H1 (cell line): ENCODE measurements around the gene TRIM32. TPM values are rescaled to one million over a fixed set of nuclear protein-coding genes. Genes with fewer than 3 reads are reported as not detected.

Experiments
- CTCF ChIA-PET: fragments of 300-600 bp; sonication (Branson Sonifier 250); formaldehyde crosslinking; loops from one replicate; lab custom pipeline; 2021; ENCODE audit not compliant: partially characterized antibody; lab: Charles Lee
- POLR2A ChIA-PET: fragments of 300-600 bp; sonication (Branson Sonifier 250); formaldehyde crosslinking; loops from one replicate; lab custom pipeline; 2021; ENCODE audit warnings: inconsistent platforms; ENCODE audit not compliant: partially characterized antibody; lab: Charles Lee
- DNase-seq, 2 experiments: peaks; one replicate each; pipeline versions ENCODE4 v3.0.0 to v3.0.0-alpha.2; 2010 to 2022; ENCODE audit warnings: low spot score in 2 of 2, low read depth in 1 of 2, mixed read lengths in 1 of 2
- FAIRE-seq: peaks from 2 replicates; lab custom pipeline; 2011; peaks lifted over from hg19 to GRCh38; lab: Jason Lieb, UNC
- H2AFZ ChIP-seq: 2 replicates; pipeline ENCODE4 v1.8.1; 2012; ENCODE audit warnings: low read length, inconsistent platforms
- H2AK5ac ChIP-seq: 2 replicates; pipeline ENCODE4 v1.6.1; 2013; ENCODE audit warnings: low read depth, low read length
- H2BK120ac ChIP-seq: replicated peaks from 2 replicates; pipeline ENCODE3; 2013; ENCODE audit warnings: low read depth, low read length, inconsistent platforms
- H2BK12ac ChIP-seq: 2 replicates; pipeline ENCODE4 v1.6.1; 2013; ENCODE audit warnings: low read depth, low read length
- H2BK15ac ChIP-seq: 2 replicates; pipeline ENCODE4 v1.6.1; 2013; ENCODE audit warnings: low read length
- H2BK20ac ChIP-seq: 2 replicates; pipeline ENCODE4 v1.6.1; 2013; ENCODE audit warnings: low read length
- H2BK5ac ChIP-seq: 2 replicates; pipeline ENCODE4 v1.6.1; 2013; ENCODE audit warnings: low read depth, low read length
- H3K14ac ChIP-seq: 2 replicates; pipeline ENCODE4 v1.6.1; 2013; ENCODE audit warnings: inconsistent platforms; ENCODE audit not compliant: insufficient read length
- H3K18ac ChIP-seq: 2 replicates; pipeline ENCODE4 v1.6.1; 2013; ENCODE audit warnings: low read length; ENCODE audit errors: extremely low read depth
- H3K23ac ChIP-seq: 2 replicates; pipeline ENCODE4 v1.6.1; 2013; ENCODE audit warnings: inconsistent platforms; ENCODE audit not compliant: insufficient read length
- H3K23me2 ChIP-seq: 2 replicates; pipeline ENCODE4 v1.6.1; 2013; ENCODE audit warnings: low read depth, low read length
- H3K27ac ChIP-seq: 2 replicates; pipeline ENCODE4 v1.6.1; 2011; ENCODE audit warnings: low read depth, low read length, inconsistent platforms
- H3K27me3 ChIP-seq, 4 experiments: replicated peaks in 1 of 4; 1 replicate in 1 of 4; 2 replicates in 3 of 4; pipeline versions ENCODE4 v1.6.1 to v1.8.1; 2011 to 2013; ENCODE audit warnings: low read length in 3 of 4, mild to moderate bottlenecking in 3 of 4, inconsistent platforms in 2 of 4, mixed read lengths in 2 of 4, moderate library complexity in 1 of 4; ENCODE audit not compliant: control insufficient read depth in 3 of 4, insufficient read depth in 3 of 4; ENCODE audit errors: extremely low read depth in 1 of 4
- H3K36me3 ChIP-seq, 4 experiments: 2 replicates each; pipeline versions ENCODE4 v1.6.1 to v1.8.1; 2011 to 2013; ENCODE audit warnings: mild to moderate bottlenecking in 4 of 4, low read length in 3 of 4, moderate library complexity in 2 of 4, control low read depth in 1 of 4, inconsistent platforms in 1 of 4; ENCODE audit not compliant: insufficient read depth in 4 of 4, control insufficient read depth in 2 of 4
- H3K4ac ChIP-seq: replicated peaks from 2 replicates; pipeline ENCODE3; 2013; ENCODE audit warnings: low read length, low read depth, mixed read lengths, inconsistent platforms; ENCODE audit not compliant: insufficient read length
- H3K4me1 ChIP-seq, 4 experiments: replicated peaks in 1 of 4; 1 replicate in 1 of 4; 2 replicates in 3 of 4; pipeline versions ENCODE4 v1.6.1 to v1.8.1; 2011 to 2013; ENCODE audit warnings: low read length in 3 of 4, inconsistent platforms in 2 of 4, mixed read lengths in 1 of 4; ENCODE audit not compliant: insufficient read depth in 4 of 4, control insufficient read depth in 3 of 4
- H3K4me2 ChIP-seq, 2 experiments: 2 replicates each; pipeline versions ENCODE4 v1.6.1 to v1.8.1; 2011 to 2013; ENCODE audit warnings: low read depth in 2 of 2, low read length in 2 of 2, control low read depth in 1 of 2, inconsistent platforms in 1 of 2, mild to moderate bottlenecking in 1 of 2; ENCODE audit not compliant: insufficient read depth in 1 of 2
- H3K4me3 ChIP-seq, 4 experiments: fragments of 200-600, 300-600 bp in 1 of 4; sonication (generic), shearing (Covaris generic), sonication (Bioruptor Twin) in 1 of 4; 2 replicates each; pipeline versions ENCODE4 v1.5.1 to v1.8.1; 2011 to 2016; ENCODE audit warnings: low read length in 4 of 4, low read depth in 3 of 4, control low read depth in 2 of 4, inconsistent platforms in 2 of 4, mild to moderate bottlenecking in 2 of 4, mixed read lengths in 1 of 4, moderate library complexity in 1 of 4; ENCODE audit not compliant: insufficient read depth in 2 of 4; ENCODE audit errors: extremely low read depth in 1 of 4
- H3K56ac ChIP-seq: replicated peaks from 2 replicates; pipeline ENCODE3; 2013; ENCODE audit warnings: low read depth, mild to moderate bottlenecking, mixed read lengths, low read length, inconsistent platforms; ENCODE audit not compliant: insufficient read length
- H3K79me1 ChIP-seq: 2 replicates; pipeline ENCODE4 v1.6.1; 2013; ENCODE audit warnings: low read depth, low read length, control low read depth
- H3K79me2 ChIP-seq, 2 experiments: 2 replicates each; pipeline versions ENCODE4 v1.6.1 to v1.8.1; 2012 to 2013; ENCODE audit warnings: low read length in 2 of 2, mild to moderate bottlenecking in 2 of 2, inconsistent platforms in 1 of 2; ENCODE audit not compliant: insufficient read depth in 2 of 2, control insufficient read depth in 1 of 2
- H3K9ac ChIP-seq, 4 experiments: replicated peaks in 1 of 4; 1 replicate in 1 of 4; 2 replicates in 3 of 4; pipeline versions ENCODE4 v1.6.1 to v1.8.1; 2011 to 2013; ENCODE audit warnings: low read depth in 3 of 4, low read length in 3 of 4, control low read depth in 2 of 4, mild to moderate bottlenecking in 2 of 4, moderate library complexity in 2 of 4, inconsistent platforms in 1 of 4; ENCODE audit errors: extremely low read depth in 1 of 4
- H3K9me3 ChIP-seq, 2 experiments: 2 replicates each; pipeline versions ENCODE4 v1.6.1 to v1.8.1; 2012 to 2013; ENCODE audit warnings: mild to moderate bottlenecking in 2 of 2, moderate library complexity in 2 of 2, control low read depth in 1 of 2, inconsistent platforms in 1 of 2, low read depth in 1 of 2, low read length in 1 of 2, mixed read lengths in 1 of 2; ENCODE audit not compliant: insufficient read depth in 2 of 2
- H4K20me1 ChIP-seq, 2 experiments: replicated peaks in 1 of 2; 2 replicates each; pipeline versions ENCODE3 to v1.8.1; 2011 to 2013; ENCODE audit warnings: inconsistent platforms in 2 of 2, low read length in 2 of 2, mild to moderate bottlenecking in 1 of 2; ENCODE audit not compliant: insufficient read depth in 2 of 2, control insufficient read depth in 1 of 2
- H4K5ac ChIP-seq: 2 replicates; pipeline ENCODE4 v1.6.1; 2013; ENCODE audit warnings: low read length, low read depth, mixed read lengths, inconsistent platforms; ENCODE audit not compliant: insufficient read length
- H4K8ac ChIP-seq: 2 replicates; pipeline ENCODE4 v1.8.0; 2013; ENCODE audit warnings: mild to moderate bottlenecking, moderate library complexity, low read length, inconsistent platforms; ENCODE audit not compliant: insufficient read depth; ENCODE audit errors: extremely low read depth
- H4K91ac ChIP-seq: replicated peaks from 2 replicates; pipeline ENCODE3; 2013; ENCODE audit warnings: low read length, mixed read lengths, inconsistent platforms; ENCODE audit not compliant: insufficient read length
- CHD2 ChIP-seq: IDR thresholded peaks from 2 replicates; pipeline ENCODE4 v1.6.1; 2012; ENCODE audit warnings: low read length, improper control_type of control experiment
- CTBP2 ChIP-seq: IDR thresholded peaks from 2 replicates; pipeline ENCODE4 v1.7.0; 2011; ENCODE audit warnings: borderline replicate concordance, mild to moderate bottlenecking, moderate library complexity, mixed read lengths, low read length; ENCODE audit not compliant: insufficient read depth, insufficient read length
- EZH2 ChIP-seq: fragments of 200-600 bp; sonication (generic); IDR thresholded peaks from 2 replicates; pipeline ENCODE4 v1.7.1; 2012; ENCODE audit warnings: low read depth, mild to moderate bottlenecking, moderate library complexity, low read length, inconsistent platforms; ENCODE audit not compliant: severe bottlenecking
- FOSL1 ChIP-seq: IDR thresholded peaks from 2 replicates; pipeline ENCODE4 v1.6.1; 2011; ENCODE audit warnings: mild to moderate bottlenecking, low read depth, low read length, moderate library complexity; ENCODE audit not compliant: insufficient read depth
- HDAC6 ChIP-seq: IDR thresholded peaks from one replicate; pipeline ENCODE4 v1.7.1; 2012; ENCODE audit warnings: low read depth, mild to moderate bottlenecking, inconsistent platforms, low read length, moderate library complexity
- MAFK ChIP-seq: IDR thresholded peaks from 2 replicates; pipeline ENCODE4 v1.6.1; 2012; ENCODE audit warnings: low read depth, mild to moderate bottlenecking, improper control_type of control experiment, low read length
- NRF1 ChIP-seq: IDR thresholded peaks from 2 replicates; pipeline ENCODE4 v1.6.1; 2011; ENCODE audit warnings: mild to moderate bottlenecking, low read depth, low read length, improper control_type of control experiment
- SIN3A ChIP-seq, 2 experiments: IDR thresholded peaks in 1 of 2; conservative IDR thresholded peaks in 1 of 2; 2 replicates each; pipeline ENCODE4 v1.6.1; 2011 to 2012; ENCODE audit warnings: low read length in 2 of 2, improper control_type of control experiment in 1 of 2, low read depth in 1 of 2, mild to moderate bottlenecking in 1 of 2
- SIX5 ChIP-seq: IDR thresholded peaks from 2 replicates; pipeline ENCODE4 v1.6.1; 2011; ENCODE audit warnings: mild to moderate bottlenecking, low read depth, low read length
- SRF ChIP-seq: IDR thresholded peaks from 2 replicates; pipeline ENCODE4 v1.6.1; 2011; ENCODE audit warnings: mild to moderate bottlenecking, low read depth, low read length, moderate library complexity
- TBP ChIP-seq: IDR thresholded peaks from 2 replicates; pipeline ENCODE4 v1.6.1; 2011; ENCODE audit warnings: low read depth, low read length, improper control_type of control experiment
- WGBS, 2 experiments: shearing (Covaris generic) in 1 of 2; methylation state at CpG; one replicate each; pipeline versions ENCODE4 v1.1.6 to v1.1.7; 2013 to 2015; ENCODE audit warnings: low lambda C conversion rate in 2 of 2, mixed read lengths in 2 of 2, inconsistent platforms in 1 of 2, low coverage in 1 of 2, missing lambda C conversion rate in 1 of 2; ENCODE audit not compliant: insufficient replicate concordance in 2 of 2, insufficient coverage in 1 of 2, insufficient read length in 1 of 2; ENCODE audit errors: extremely low coverage in 1 of 2, missing lambda C conversion rate in 1 of 2; 5-methylcytosine and 5-hydroxymethylcytosine counted together
- polyA plus RNA-seq, 7 experiments: library from polyadenylated mRNA; depleted of rRNA in 3 of 7; stranded (reverse) in 5 of 7; unstranded in 2 of 7; fragments of >200 nt in 5 of 7; fragments of 200-250 nt in 2 of 7; gene quantifications; 1 replicate in 5 of 7; 2 replicates in 1 of 7; 4 replicates in 1 of 7; pipeline versions ENCODE4 v1.2.1 to v1.2.3, GENCODE V29; 2011 to 2013; ENCODE audit warnings: missing spikeins in 2 of 7, mixed read lengths in 2 of 7
- total RNA-seq: library from RNA; stranded (reverse); fragmentation: NEBNext Ultra II Directional; extraction: Animal tissue kit (Norgen Biotek cat#: 25700); gene quantifications from 2 replicates; pipeline ENCODE4 v1.2.1, GENCODE V29; 2021
- TF ChIP-seq, protein P1 (sequence below): IDR thresholded peaks from 2 replicates; pipeline ENCODE4 v1.6.1; 2012; ENCODE audit warnings: low read length, inconsistent platforms

Gene TRIM32
- total and polyA plus RNA-seq, 2 of the 8 experiments (the other 6 are each of a cell fraction or from before 2014, with no cell fraction given): 10.5 to 17.3 TPM

DNA sequence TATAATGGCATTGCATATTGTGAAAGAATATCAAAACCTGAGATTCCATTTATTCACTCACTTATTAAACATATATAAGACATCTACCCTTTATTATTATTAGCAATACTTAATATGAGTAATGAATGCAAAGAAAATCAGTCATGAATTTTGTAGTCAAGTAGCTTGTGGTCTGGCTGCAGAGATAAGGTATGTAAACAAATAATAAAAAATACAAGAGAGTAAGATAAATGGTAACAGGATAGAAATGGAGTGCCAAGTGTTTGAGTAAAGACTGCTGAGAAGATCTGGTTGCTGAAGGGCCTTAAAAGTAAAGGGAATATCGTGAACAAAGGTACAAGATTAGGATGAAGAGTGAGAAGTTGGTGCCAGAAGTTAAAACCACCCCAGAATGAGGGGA, 18.4 kb downstream of the TRIM32 start:
- Histone ChIP-seq H3K36me3 (peaks cover 0 to 1% (median 0%) of the 10 kb centered on the region in 4 experiments; a peak in 2 of 8 replicates), H4K91ac (no peak overlapping the region), H3K23ac (no peak overlapping the region), H3K14ac (no peak overlapping the region), H4K5ac (no peak overlapping the region), H3K9ac (no peak overlapping the region), H3K4me3 (no peak overlapping the region), H3K23me2 (no peaks in the 10 kb centered on the region), H3K27me3 (no peaks in the 10 kb centered on the region), H3K18ac (no peak overlapping the region), H3K79me2 (no peaks in the 10 kb centered on the region), H3K56ac (no peak overlapping the region), H3K79me1 (no peaks in the 10 kb centered on the region), H4K8ac (no peak overlapping the region), H3K27ac (no peak overlapping the region), H4K20me1 (peaks cover 0 to 2% of the 10 kb centered on the region in 2 experiments), H3K4me1 (peaks cover 0 to 3% (median 0%) of the 10 kb centered on the region in 4 experiments; a peak in 1 of 7 replicates), H3K4ac (no peak overlapping the region), H2AK5ac (no peak overlapping the region), H2BK5ac (no peak overlapping the region), H3K9me3 (no peaks in the 10 kb centered on the region), H3K4me2 (no peak overlapping the region), H2BK120ac (no peak overlapping the region), H2BK12ac (no peak overlapping the region), H2AFZ (no peak overlapping the region), H2BK15ac (no peak overlapping the region), H2BK20ac (no peak overlapping the region)
- no peak for FAIRE-seq
- DNase-seq: no peak
- 96% methylated on average over 1 of the region's 1 CpG; no CpG with 5 or more reads in 1 of the 2 experiments for WGBS, 2 experiments
- POLR2A ChIA-PET: interaction anchor here (1.7 kb wide), 1 partner anchor 18 kb away, joined by 6 read pairs; the partner anchor contains the start of gene TRIM32
- CTCF ChIA-PET: interaction anchor here (1.3 kb wide), 2 partner anchors 31 to 155 kb away, joined by 4 to 6 read pairs; no protein-coding TSS in a partner anchor
- TF ChIP-seq, protein P1, sequence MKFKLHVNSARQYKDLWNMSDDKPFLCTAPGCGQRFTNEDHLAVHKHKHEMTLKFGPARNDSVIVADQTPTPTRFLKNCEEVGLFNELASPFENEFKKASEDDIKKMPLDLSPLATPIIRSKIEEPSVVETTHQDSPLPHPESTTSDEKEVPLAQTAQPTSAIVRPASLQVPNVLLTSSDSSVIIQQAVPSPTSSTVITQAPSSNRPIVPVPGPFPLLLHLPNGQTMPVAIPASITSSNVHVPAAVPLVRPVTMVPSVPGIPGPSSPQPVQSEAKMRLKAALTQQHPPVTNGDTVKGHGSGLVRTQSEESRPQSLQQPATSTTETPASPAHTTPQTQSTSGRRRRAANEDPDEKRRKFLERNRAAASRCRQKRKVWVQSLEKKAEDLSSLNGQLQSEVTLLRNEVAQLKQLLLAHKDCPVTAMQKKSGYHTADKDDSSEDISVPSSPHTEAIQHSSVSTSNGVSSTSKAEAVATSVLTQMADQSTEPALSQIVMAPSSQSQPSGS: no peak
- TF ChIP-seq TBP (no peak), SIN3A (conservative IDR thresholded peaks at IDR 0.05 in 1 of 2, IDR thresholded peaks at IDR 0.05 in 1 of 2; ENCODE audit: low read depth in 1 of 2, low read length in 2 of 2) (no peak), FOSL1 (no peak), MAFK (no peak), NRF1 (no peak), CTBP2 (no peak), SIX5 (no peak), CHD2 (no peak), EZH2 (no peak), HDAC6 (no peak), SRF (no peak)
